GM12864 (cell line): ENCODE measurements around the gene RAVER1.

ENCODE experiments used
- DNase-seq: peaks from one replicate; pipeline ENCODE4 v3.0.0-alpha.2; 2011; ENCODE audit warnings: low read depth
- H3K4me3 ChIP-seq: 2 replicates; pipeline ENCODE4 v1.5.1; 2011; ENCODE audit warnings: mild to moderate bottlenecking, low read depth, low read length, control low read depth
- CTCF ChIP-seq: IDR thresholded peaks from 2 replicates; pipeline ENCODE4 v1.5.1; 2011; ENCODE audit warnings: low read depth, mild to moderate bottlenecking, moderate library complexity, low read length, control low read depth, inconsistent platforms; ENCODE audit errors: missing control alignments

The RAVER1 gene

GRCh38 chr19:10317045-10317856 lies 16.1 kb downstream of the RAVER1 start:
- H3K4me3 ChIP-seq: no peak overlapping the region
- no peak for TF ChIP-seq CTCF
- no peak for DNase-seq

GRCh38 chr19:10316229-10317044 lies 16.9 kb downstream of the RAVER1 start:
- H3K4me3 ChIP-seq: no peak overlapping the region; the same call in 1 of the 2 replicates
- no peak for TF ChIP-seq CTCF
- no peak for DNase-seq

- no peak for TF ChIP-seq CTCF
- H3K4me3 ChIP-seq: peak within 1 kb of the TSS; percentile 87
- DNase-seq: peak; percentile 59
Measured at GRCh38 chr19:10315335-10316214, 17.8 kb downstream of the RAVER1 start, which contains the start of gene FDX2. FDX2 (minus strand) TSS chr19:10316015; CDS start chr19:10315996, 19 bp downstream.

GRCh38 chr19:10309423-10309822 lies 23.9 kb downstream of the RAVER1 start, which contains the start of gene ZGLP1:
ZGLP1 (minus strand) TSS chr19:10309815.
- no peak for DNase-seq
- no peak within 1 kb of the TSS for H3K4me3 ChIP-seq
- TF ChIP-seq CTCF: no peak

- no peak for TF ChIP-seq CTCF
- H3K4me3 ChIP-seq: no peak overlapping the region
- DNase-seq: no peak
Measured at GRCh38 chr19:10306327-10306726, 27.0 kb downstream of the RAVER1 start.

GRCh38 chr19:10305139-10305806 lies 28.1 kb downstream of the RAVER1 start:
- no peak for TF ChIP-seq CTCF
- DNase-seq: no peak

More at GRCh38 chr19:10305139-10305806, 28.1 kb downstream of the RAVER1 start:
- no peak overlapping the region for H3K4me3 ChIP-seq
